Stimulated activated CD4-positive, alpha-beta T cell treated with anti-CD3 and anti-CD28 coated beads, Interleukin-4, amount 100 ng/mL, for 4 hours (primary cell): ENCODE measurements around the gene VN1R5.

Experiments used
- DNase-seq, 2 experiments: peaks; one replicate each; pipeline ENCODE4 v3.0.0-alpha.2; 2020

Gene VN1R5

GRCh38 chr1:247303216-247303615 is 47.3 kb downstream of the VN1R5 start:
- DNase-seq: no peak

GRCh38 chr1:247304031-247304430 is 48.2 kb downstream of the VN1R5 start:
- no peak for DNase-seq
